Ovary (tissue), 9 donors: ENCODE results near the gene GUCY1A1. TPM values are rescaled to one million over a fixed set of nuclear protein-coding genes. Genes with fewer than 3 reads are reported as not detected.

Experiments
- DNase-seq, 5 donors: peaks; one replicate each; pipeline ENCODE4 v3.0.0-alpha.2; 2019 to 2020
- H3K27ac ChIP-seq, 2 donors: fragments of 200-600 bp; one replicate each; pipeline versions ENCODE4 v1.5.1 to v1.8.0; 2019 to 2022
- H3K27me3 ChIP-seq: fragments of 200-600 bp; one replicate; pipeline ENCODE4 v1.8.0; 2022
- H3K36me3 ChIP-seq: fragments of 200-600 bp; sonication (generic); one replicate; pipeline ENCODE4 v1.5.1; 2019
- H3K4me1 ChIP-seq: one replicate; pipeline ENCODE4 v1.8.1; 2013; ENCODE audit warnings: mild to moderate bottlenecking, moderate library complexity; ENCODE audit not compliant: insufficient read depth
- H3K4me3 ChIP-seq: fragments of 200-600 bp; sonication (generic); one replicate; pipeline ENCODE4 v1.5.1; 2017
- H3K9me3 ChIP-seq, 2 donors: fragments of 200-600 bp in 1 of 2; sonication (generic) in 1 of 2; one replicate each; pipeline versions ENCODE4 v1.5.1 to v1.8.1; 2013 to 2019; ENCODE audit warnings: mild to moderate bottlenecking in 1 of 2, moderate library complexity in 1 of 2
- EP300 ChIP-seq: sonication (generic); formaldehyde crosslinking; IDR thresholded peaks from one replicate; pipeline ENCODE4 v1.6.1; 2017; ENCODE audit warnings: antibody characterized with exemption
- POLR2A ChIP-seq: fragments of 450-650 bp; IDR thresholded peaks from one replicate; pipeline ENCODE4 v1.6.1; 2017; ENCODE audit warnings: antibody characterized with exemption, mild to moderate bottlenecking, moderate library complexity
- WGBS, 3 donors: extraction: QIAGEN DNeasy Blood & Tissue Kit in 1 of 3; methylation state at CpG; one replicate each; pipeline versions ENCODE4 v1.1.5 to v1.1.7; 2013 to 2017; 5-methylcytosine and 5-hydroxymethylcytosine counted together
- intact Hi-C, 4 donors: fragments of 100-400 bp; cut with DNase I; formaldehyde crosslinking; loops; one replicate each; pipeline versions ENCODE4 v1.11.0 to v1.15.1; 2022 to 2023
- polyA plus RNA-seq, 2 donors: library from polyadenylated mRNA; stranded (reverse); fragments of 200-250 nt in 1 of 2; fragments of 350-450 nt in 1 of 2; fragmentation: Illumina TruSeq in 1 of 2; extraction: RNeasy Lipid Tissue Mini Kit (QIAGEN cat#74804) in 1 of 2; gene quantifications; one replicate each; pipeline ENCODE4 v1.2.3, GENCODE V29; 2013 to 2014
- total RNA-seq, 7 donors: library from RNA; depleted of rRNA in 2 of 7; stranded (reverse); fragments of >200 nt in 2 of 7; fragmentation: NEBNext Ultra II Directional in 3 of 7; extraction: Animal tissue kit (Norgen Biotek cat#: 25700) in 3 of 7; gene quantifications; one replicate each; pipeline versions ENCODE4 v1.1.0 to v1.2.4, GENCODE V29; 2016 to 2023
- TF ChIP-seq, protein P1 (sequence below), 3 donors: fragments of 450-650 bp in 2 of 3; fragments of 200-600 bp in 1 of 3; IDR thresholded peaks; one replicate each; pipeline versions ENCODE4 v1.5.1 to v1.8.0; 2016 to 2022; ENCODE audit warnings: antibody characterized with exemption in 3 of 3, mild to moderate bottlenecking in 1 of 3
- donor health status: DM: no; HTN: no; CAD: no; lungs with moderate emphysema.
- donor health status: DM: no; HTN: no; CAD: no.
- donor health status: Bipolar disorder and iron deficiency.
- donor health status: DM: yes; HTN: yes; CAD: no.
- donor health status: DM: no; HTN: no; CAD: no.
- donor health status: DM: yes; HTN: yes; CAD: no.

GUCY1A1 gene
- total and polyA plus RNA-seq, 9 donors: 3.0 to 26.9 (median 6.4) TPM

- Histone ChIP-seq H3K4me1 (no peaks in the 10 kb centered on the region), H3K4me3 (no peak overlapping the region), H3K9me3 (no peaks in the 10 kb centered on the region), H3K27ac (no peak overlapping the region), H3K27me3 (no peaks in the 10 kb centered on the region), H3K36me3 (no peaks in the 10 kb centered on the region)
- intact Hi-C loops: no loop called here
- TF ChIP-seq, protein P1, sequence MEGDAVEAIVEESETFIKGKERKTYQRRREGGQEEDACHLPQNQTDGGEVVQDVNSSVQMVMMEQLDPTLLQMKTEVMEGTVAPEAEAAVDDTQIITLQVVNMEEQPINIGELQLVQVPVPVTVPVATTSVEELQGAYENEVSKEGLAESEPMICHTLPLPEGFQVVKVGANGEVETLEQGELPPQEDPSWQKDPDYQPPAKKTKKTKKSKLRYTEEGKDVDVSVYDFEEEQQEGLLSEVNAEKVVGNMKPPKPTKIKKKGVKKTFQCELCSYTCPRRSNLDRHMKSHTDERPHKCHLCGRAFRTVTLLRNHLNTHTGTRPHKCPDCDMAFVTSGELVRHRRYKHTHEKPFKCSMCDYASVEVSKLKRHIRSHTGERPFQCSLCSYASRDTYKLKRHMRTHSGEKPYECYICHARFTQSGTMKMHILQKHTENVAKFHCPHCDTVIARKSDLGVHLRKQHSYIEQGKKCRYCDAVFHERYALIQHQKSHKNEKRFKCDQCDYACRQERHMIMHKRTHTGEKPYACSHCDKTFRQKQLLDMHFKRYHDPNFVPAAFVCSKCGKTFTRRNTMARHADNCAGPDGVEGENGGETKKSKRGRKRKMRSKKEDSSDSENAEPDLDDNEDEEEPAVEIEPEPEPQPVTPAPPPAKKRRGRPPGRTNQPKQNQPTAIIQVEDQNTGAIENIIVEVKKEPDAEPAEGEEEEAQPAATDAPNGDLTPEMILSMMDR (IDR thresholded peaks at IDR 0.05): no peak
- TF ChIP-seq POLR2A (no peak), EP300 (no peak)
- 9 to 11% (median 10%) methylated on average over 4 of the region's 4 CpGs for WGBS, 3 donors
- DNase-seq: no peak
These were observed 34.3 kb upstream of the GUCY1A1 start for GRCh38 chr4:155632310-155632840.

DNA sequence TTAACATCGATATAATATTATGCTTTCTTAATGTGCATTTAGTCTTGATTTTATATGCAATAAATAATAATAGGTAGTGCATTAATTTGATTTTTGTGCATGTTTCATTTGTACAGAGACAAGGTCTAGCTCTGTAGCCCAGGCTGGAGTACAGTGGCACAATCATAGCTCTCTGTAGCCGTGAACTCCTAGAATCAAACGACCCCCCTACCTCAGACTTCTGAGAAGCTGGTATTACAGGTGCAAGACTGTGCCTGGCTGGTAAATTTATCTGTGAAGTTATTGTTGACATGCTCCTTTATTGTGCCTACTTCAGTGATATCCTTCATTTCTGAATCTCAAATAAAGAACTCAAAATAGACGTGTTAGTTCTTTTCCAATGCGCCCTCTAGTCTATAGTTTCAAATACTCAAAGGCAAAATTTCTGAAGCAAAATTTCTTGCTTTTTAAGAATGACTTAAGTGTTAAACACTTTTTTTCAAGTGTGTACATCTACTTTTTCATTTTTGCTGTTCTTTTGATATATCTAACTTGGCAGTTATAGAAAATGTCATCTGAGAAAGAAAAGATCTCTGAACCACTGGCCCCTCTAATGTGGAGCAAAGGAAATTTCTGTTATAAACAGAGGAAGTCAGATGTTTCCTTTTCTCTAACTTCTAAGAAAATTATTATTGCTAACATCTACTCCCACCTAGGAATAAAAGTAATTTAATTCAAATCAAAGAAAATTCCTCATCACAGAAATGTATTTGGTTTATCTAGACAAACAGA is 28.3 kb upstream of the GUCY1A1 start:
- no peak for DNase-seq
- intact Hi-C loops: no loop called here
- no peak overlapping the region for H3K27ac ChIP-seq
- no peaks in the 10 kb centered on the region for H3K27me3 ChIP-seq
- H3K36me3 ChIP-seq: no peaks in the 10 kb centered on the region
- TF ChIP-seq EP300 (no peak), POLR2A (no peak)
- TF ChIP-seq, protein P1 (IDR thresholded peaks at IDR 0.05): no peak
- H3K9me3 ChIP-seq: no peaks in the 10 kb centered on the region
- H3K4me1 ChIP-seq: no peaks in the 10 kb centered on the region
- no peak overlapping the region for H3K4me3 ChIP-seq
- WGBS, 3 donors: 87 to 91% (median 88%) methylated on average over 5 of the region's 5 CpGs

- no peaks in the 10 kb centered on the region for H3K9me3 ChIP-seq
These were observed 26.7 kb upstream of the GUCY1A1 start for GRCh38 chr4:155639704-155640523.

GRCh38 chr4:155640751-155641150 is 25.9 kb upstream of the GUCY1A1 start:
- H3K4me1 ChIP-seq: no peaks in the 10 kb centered on the region
- WGBS, 3 donors: 72 to 84% (median 80%) methylated on average over 2 of the region's 2 CpGs
- TF ChIP-seq EP300 (no peak), POLR2A (no peak)
- TF ChIP-seq, protein P1 (IDR thresholded peaks at IDR 0.05): no peak
- no peaks in the 10 kb centered on the region for H3K9me3 ChIP-seq
- no peaks in the 10 kb centered on the region for H3K36me3 ChIP-seq
- no peak for DNase-seq
- no peak overlapping the region for H3K27ac ChIP-seq
- H3K27me3 ChIP-seq: no peaks in the 10 kb centered on the region
- intact Hi-C loops: no loop called here
- no peak overlapping the region for H3K4me3 ChIP-seq

More at GRCh38 chr4:155639704-155640523, 26.7 kb upstream of the GUCY1A1 start:
- Histone ChIP-seq H3K27me3 (no peaks in the 10 kb centered on the region), H3K27ac (no peak overlapping the region), H3K4me3 (no peak overlapping the region), H3K36me3 (no peaks in the 10 kb centered on the region), H3K4me1 (no peaks in the 10 kb centered on the region)
- no peak for TF ChIP-seq POLR2A
- TF ChIP-seq EP300: no peak
- TF ChIP-seq, protein P1 (IDR thresholded peaks at IDR 0.05): no peak
- WGBS, 3 donors: 24 to 81% (median 81%) methylated on average over 3 of the region's 3 CpGs
- DNase-seq: no peak
- intact Hi-C loops: no loop called here
